Measurements from ENCODE around the gene PPP1R13B.

The PPP1R13B gene

GRCh38 chr14:103685276-103686211, 161.8 kb downstream of the PPP1R13B start:
- TF ChIP-seq, protein P1, sequence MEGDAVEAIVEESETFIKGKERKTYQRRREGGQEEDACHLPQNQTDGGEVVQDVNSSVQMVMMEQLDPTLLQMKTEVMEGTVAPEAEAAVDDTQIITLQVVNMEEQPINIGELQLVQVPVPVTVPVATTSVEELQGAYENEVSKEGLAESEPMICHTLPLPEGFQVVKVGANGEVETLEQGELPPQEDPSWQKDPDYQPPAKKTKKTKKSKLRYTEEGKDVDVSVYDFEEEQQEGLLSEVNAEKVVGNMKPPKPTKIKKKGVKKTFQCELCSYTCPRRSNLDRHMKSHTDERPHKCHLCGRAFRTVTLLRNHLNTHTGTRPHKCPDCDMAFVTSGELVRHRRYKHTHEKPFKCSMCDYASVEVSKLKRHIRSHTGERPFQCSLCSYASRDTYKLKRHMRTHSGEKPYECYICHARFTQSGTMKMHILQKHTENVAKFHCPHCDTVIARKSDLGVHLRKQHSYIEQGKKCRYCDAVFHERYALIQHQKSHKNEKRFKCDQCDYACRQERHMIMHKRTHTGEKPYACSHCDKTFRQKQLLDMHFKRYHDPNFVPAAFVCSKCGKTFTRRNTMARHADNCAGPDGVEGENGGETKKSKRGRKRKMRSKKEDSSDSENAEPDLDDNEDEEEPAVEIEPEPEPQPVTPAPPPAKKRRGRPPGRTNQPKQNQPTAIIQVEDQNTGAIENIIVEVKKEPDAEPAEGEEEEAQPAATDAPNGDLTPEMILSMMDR (IDR thresholded peaks at IDR 0.05) = no peak

GRCh38 chr14:103684871-103685270, 162.5 kb downstream of the PPP1R13B start:
- Histone ChIP-seq H3K27ac (no peak overlapping the region), H3K9me3 (no peaks in the 10 kb centered on the region), H3K36me3 (peaks cover 62 to 94% (median 88%) of the 10 kb centered on the region in 3 donors), H3K4me3 (no peak overlapping the region), H3K4me1 (peaks cover 0 to 40% (median 19%) of the 10 kb centered on the region in 4 donors), H3K27me3 (no peaks in the 10 kb centered on the region)
- TF ChIP-seq, protein P1 (IDR thresholded peaks at IDR 0.05) = no peak
- intact Hi-C loops (cut with DNase I; ENCODE audit: low total_unique reads) = no loop called here
- DNase-seq = no peak

More at GRCh38 chr14:103685276-103686211, 161.8 kb downstream of the PPP1R13B start:
- H3K36me3 ChIP-seq = peaks cover 61 to 88% (median 87%) of the 10 kb centered on the region in 3 donors
- no peak overlapping the region for H3K4me3 ChIP-seq
- intact Hi-C loops (cut with DNase I; ENCODE audit: low total_unique reads) = no loop called here
- no peak overlapping the region for H3K27ac ChIP-seq
- H3K4me1 ChIP-seq = peaks cover 0 to 38% (median 18%) of the 10 kb centered on the region in 4 donors
- no peaks in the 10 kb centered on the region for H3K9me3 ChIP-seq
- no peaks in the 10 kb centered on the region for H3K27me3 ChIP-seq
- no peak for DNase-seq

GRCh38 chr14:103684471-103684870, 162.9 kb downstream of the PPP1R13B start:
- no peak overlapping the region for H3K4me3 ChIP-seq
- H3K27me3 ChIP-seq = no peaks in the 10 kb centered on the region
- DNase-seq = no peak
- TF ChIP-seq, protein P1 (IDR thresholded peaks at IDR 0.05) = no peak
- peaks cover 0 to 40% (median 21%) of the 10 kb centered on the region in 4 donors for H3K4me1 ChIP-seq
- no peaks in the 10 kb centered on the region for H3K9me3 ChIP-seq
- no peak overlapping the region for H3K27ac ChIP-seq
- peaks cover 62 to 94% (median 91%) of the 10 kb centered on the region in 3 donors for H3K36me3 ChIP-seq
- intact Hi-C loops (cut with DNase I; ENCODE audit: low total_unique reads) = no loop called here

All from tibial artery (tissue), 4 donors.